ENCODE results near the gene WRAP73.
A peak's percentile ranks its signal among the peaks of the same experiment; 100 is the strongest.

The WRAP73 gene

GRCh38 chr1:3651930-3652547, 2.1 kb upstream of the WRAP73 start, which contains the start of gene TP73:
TSS of gene TP73 (plus strand) at chr1:3652516. CDS start at chr1:3682366, 29,850 bp downstream.
- H3K27me3 ChIP-seq (ENCODE audit: low read depth, low read length) = peaks cover 24% of the 10 kb centered on the region

GRCh38 chr1:3651026-3651929, 1.4 kb upstream of the WRAP73 start:
- Histone ChIP-seq H3K36me3 (ENCODE audit: control insufficient read depth in 1 of 2, insufficient read depth in 2 of 2, low read length in 2 of 2) (peaks cover under 1 to 8% of the 10 kb centered on the region in 2 donors), H3K27ac (ENCODE audit: low read length) (no peak overlapping the region), H3K4me1 (ENCODE audit: control insufficient read depth in 1 of 2, insufficient read depth in 2 of 2, low read length in 2 of 2) (peaks cover 10 to 45% of the 10 kb centered on the region in 2 donors), H3K4me3 (ENCODE audit: low read depth in 1 of 2, low read length in 2 of 2) (peak overlapping the region in 1 of 2 donors; percentile 55), H3K27me3 (ENCODE audit: low read depth, low read length) (peaks cover 24% of the 10 kb centered on the region), H3K9me3 (ENCODE audit: control insufficient read depth in 1 of 2, low read length in 2 of 2) (no peaks in the 10 kb centered on the region)

More at GRCh38 chr1:3651930-3652547, 2.1 kb upstream of the WRAP73 start, which contains the start of gene TP73:
- Histone ChIP-seq H3K9me3 (ENCODE audit: control insufficient read depth in 1 of 2, low read length in 2 of 2) (no peaks in the 10 kb centered on the region), H3K36me3 (ENCODE audit: control insufficient read depth in 1 of 2, insufficient read depth in 2 of 2, low read length in 2 of 2) (peaks cover 0 to 6% of the 10 kb centered on the region in 2 donors), H3K4me1 (ENCODE audit: control insufficient read depth in 1 of 2, insufficient read depth in 2 of 2, low read length in 2 of 2) (peaks cover 10 to 45% of the 10 kb centered on the region in 2 donors), H3K27ac (ENCODE audit: low read length) (no peak within 1 kb of the TSS), H3K4me3 (ENCODE audit: low read depth in 1 of 2, low read length in 2 of 2) (peak within 1 kb of the TSS in 1 of 2 donors; percentile 55)

GRCh38 chr1:3650248-3651025, 534 bp upstream of the WRAP73 start:
- Histone ChIP-seq H3K9me3 (ENCODE audit: control insufficient read depth in 1 of 2, low read length in 2 of 2) (no peaks in the 10 kb centered on the region), H3K4me1 (ENCODE audit: control insufficient read depth in 1 of 2, insufficient read depth in 2 of 2, low read length in 2 of 2) (peaks cover 10 to 45% of the 10 kb centered on the region in 2 donors), H3K36me3 (ENCODE audit: control insufficient read depth in 1 of 2, insufficient read depth in 2 of 2, low read length in 2 of 2) (peaks cover 5 to 16% of the 10 kb centered on the region in 2 donors), H3K27me3 (ENCODE audit: low read depth, low read length) (peaks cover 24% of the 10 kb centered on the region), H3K27ac (ENCODE audit: low read length) (no peak overlapping the region), H3K4me3 (ENCODE audit: low read depth in 1 of 2, low read length in 2 of 2) (peak overlapping the region; percentile 67 to 98)

GRCh38 chr1:3646596-3646995, 3.3 kb downstream of the WRAP73 start:
- Histone ChIP-seq H3K4me3 (ENCODE audit: low read depth in 1 of 2, low read length in 2 of 2) (no peak overlapping the region), H3K27me3 (ENCODE audit: low read depth, low read length) (peaks cover 13% of the 10 kb centered on the region), H3K27ac (ENCODE audit: low read length) (no peak overlapping the region), H3K9me3 (ENCODE audit: control insufficient read depth in 1 of 2, low read length in 2 of 2) (no peaks in the 10 kb centered on the region), H3K4me1 (ENCODE audit: control insufficient read depth in 1 of 2, insufficient read depth in 2 of 2, low read length in 2 of 2) (peaks cover 10 to 31% of the 10 kb centered on the region in 2 donors), H3K36me3 (ENCODE audit: control insufficient read depth in 1 of 2, insufficient read depth in 2 of 2, low read length in 2 of 2) (peaks cover 5 to 31% of the 10 kb centered on the region in 2 donors)

- Histone ChIP-seq H3K27me3 (ENCODE audit: low read depth, low read length) (peaks cover 5% of the 10 kb centered on the region), H3K4me3 (ENCODE audit: low read depth in 1 of 2, low read length in 2 of 2) (no peak overlapping the region), H3K9me3 (ENCODE audit: control insufficient read depth in 1 of 2, low read length in 2 of 2) (no peaks in the 10 kb centered on the region), H3K36me3 (ENCODE audit: control insufficient read depth in 1 of 2, insufficient read depth in 2 of 2, low read length in 2 of 2) (peaks cover 5 to 37% of the 10 kb centered on the region in 2 donors), H3K27ac (ENCODE audit: low read length) (no peak overlapping the region), H3K4me1 (ENCODE audit: control insufficient read depth in 1 of 2, insufficient read depth in 2 of 2, low read length in 2 of 2) (peaks cover 10 to 23% of the 10 kb centered on the region in 2 donors)
Measured at GRCh38 chr1:3645666-3646355, 4.1 kb downstream of the WRAP73 start.

GRCh38 chr1:3645247-3645646, 4.7 kb downstream of the WRAP73 start:
- Histone ChIP-seq H3K27me3 (ENCODE audit: low read depth, low read length) (no peaks in the 10 kb centered on the region), H3K4me1 (ENCODE audit: control insufficient read depth in 1 of 2, insufficient read depth in 2 of 2, low read length in 2 of 2) (peaks cover 10 to 17% of the 10 kb centered on the region in 2 donors), H3K4me3 (ENCODE audit: low read depth in 1 of 2, low read length in 2 of 2) (no peak overlapping the region), H3K36me3 (ENCODE audit: control insufficient read depth in 1 of 2, insufficient read depth in 2 of 2, low read length in 2 of 2) (peaks cover 5 to 43% of the 10 kb centered on the region in 2 donors), H3K9me3 (ENCODE audit: control insufficient read depth in 1 of 2, low read length in 2 of 2) (no peaks in the 10 kb centered on the region), H3K27ac (ENCODE audit: low read length) (no peak overlapping the region)

- Histone ChIP-seq H3K36me3 (ENCODE audit: control insufficient read depth in 1 of 2, insufficient read depth in 2 of 2, low read length in 2 of 2) (peaks cover 5 to 47% of the 10 kb centered on the region in 2 donors), H3K9me3 (ENCODE audit: control insufficient read depth in 1 of 2, low read length in 2 of 2) (no peaks in the 10 kb centered on the region), H3K27ac (ENCODE audit: low read length) (no peak overlapping the region)
Measured at GRCh38 chr1:3644273-3644672, 5.6 kb downstream of the WRAP73 start.

GRCh38 chr1:3642919-3643675, 6.8 kb downstream of the WRAP73 start:
- no peaks in the 10 kb centered on the region for H3K9me3 ChIP-seq (ENCODE audit: control insufficient read depth in 1 of 2, low read length in 2 of 2)
- H3K27ac ChIP-seq (ENCODE audit: low read length) = no peak overlapping the region
- H3K27me3 ChIP-seq (ENCODE audit: low read depth, low read length) = no peaks in the 10 kb centered on the region
- H3K36me3 ChIP-seq (ENCODE audit: control insufficient read depth in 1 of 2, insufficient read depth in 2 of 2, low read length in 2 of 2) = peaks cover 12 to 52% of the 10 kb centered on the region in 2 donors
- H3K4me3 ChIP-seq (ENCODE audit: low read depth in 1 of 2, low read length in 2 of 2) = no peak overlapping the region
- no peaks in the 10 kb centered on the region for H3K4me1 ChIP-seq (ENCODE audit: control insufficient read depth in 1 of 2, insufficient read depth in 2 of 2, low read length in 2 of 2)

More at GRCh38 chr1:3644273-3644672, 5.6 kb downstream of the WRAP73 start:
- H3K4me1 ChIP-seq (ENCODE audit: control insufficient read depth in 1 of 2, insufficient read depth in 2 of 2, low read length in 2 of 2) = peaks cover 9 to 11% of the 10 kb centered on the region in 2 donors
- no peak overlapping the region for H3K4me3 ChIP-seq (ENCODE audit: low read depth in 1 of 2, low read length in 2 of 2)
- no peaks in the 10 kb centered on the region for H3K27me3 ChIP-seq (ENCODE audit: low read depth, low read length)

GRCh38 chr1:3641816-3642215, 8.1 kb downstream of the WRAP73 start:
- Histone ChIP-seq H3K36me3 (ENCODE audit: control insufficient read depth in 1 of 2, insufficient read depth in 2 of 2, low read length in 2 of 2) (peaks cover 21 to 59% of the 10 kb centered on the region in 2 donors), H3K4me1 (ENCODE audit: control insufficient read depth in 1 of 2, insufficient read depth in 2 of 2, low read length in 2 of 2) (no peaks in the 10 kb centered on the region), H3K9me3 (ENCODE audit: control insufficient read depth in 1 of 2, low read length in 2 of 2) (no peaks in the 10 kb centered on the region), H3K27ac (ENCODE audit: low read length) (no peak overlapping the region), H3K27me3 (ENCODE audit: low read depth, low read length) (no peaks in the 10 kb centered on the region), H3K4me3 (ENCODE audit: low read depth in 1 of 2, low read length in 2 of 2) (no peak overlapping the region)

All from muscle layer of duodenum (tissue), 2 donors.